GM12878 (cell line): ENCODE measurements around the gene SLC28A2.

ENCODE experiments used
- BRCA1 ChIP-seq: IDR thresholded peaks from 2 replicates; pipeline ENCODE4 v1.6.1; 2011; ENCODE audit warnings: low read depth, low read length, improper control_type of control experiment
- POLR2A ChIP-seq: IDR thresholded peaks from 2 replicates; pipeline ENCODE4 v1.6.1; 2011; ENCODE audit warnings: low read depth, mild to moderate bottlenecking, low read length
- SRF ChIP-seq, 2 experiments: IDR thresholded peaks; 2 replicates each; pipeline ENCODE4 v1.6.1; 2011; ENCODE audit warnings: low read depth in 2 of 2, low read length in 2 of 2, mild to moderate bottlenecking in 1 of 2, moderate library complexity in 1 of 2
- TAF1 ChIP-seq: IDR thresholded peaks from 2 replicates; pipeline ENCODE4 v1.6.1; 2011; ENCODE audit warnings: mild to moderate bottlenecking, low read depth, low read length, borderline replicate concordance
- TF ChIP-seq, protein P1 (sequence below), 3 experiments: IDR thresholded peaks in 2 of 3; conservative IDR thresholded peaks in 1 of 3; 2 replicates each; pipeline ENCODE4 v1.5.1; 2011; ENCODE audit warnings: low read depth in 3 of 3, low read length in 3 of 3, mild to moderate bottlenecking in 3 of 3, control low read depth in 2 of 3, moderate library complexity in 2 of 3, inconsistent platforms in 1 of 3, mixed read lengths in 1 of 3; ENCODE audit not compliant: control insufficient read depth in 2 of 3, insufficient read depth in 1 of 3; ENCODE audit errors: extremely low read depth in 1 of 3
- TF ChIP-seq, protein P2 (sequence below): IDR thresholded peaks from 2 replicates; pipeline ENCODE4 v1.6.1; 2011; ENCODE audit warnings: low read depth, low read length, improper control_type of control experiment, borderline replicate concordance
- TF ChIP-seq, protein P3 (sequence below): fragments of 450-650 bp; IDR thresholded peaks from 2 replicates; pipeline ENCODE4 v1.6.1; 2017; ENCODE audit warnings: mild to moderate bottlenecking, moderate library complexity

DNA sequence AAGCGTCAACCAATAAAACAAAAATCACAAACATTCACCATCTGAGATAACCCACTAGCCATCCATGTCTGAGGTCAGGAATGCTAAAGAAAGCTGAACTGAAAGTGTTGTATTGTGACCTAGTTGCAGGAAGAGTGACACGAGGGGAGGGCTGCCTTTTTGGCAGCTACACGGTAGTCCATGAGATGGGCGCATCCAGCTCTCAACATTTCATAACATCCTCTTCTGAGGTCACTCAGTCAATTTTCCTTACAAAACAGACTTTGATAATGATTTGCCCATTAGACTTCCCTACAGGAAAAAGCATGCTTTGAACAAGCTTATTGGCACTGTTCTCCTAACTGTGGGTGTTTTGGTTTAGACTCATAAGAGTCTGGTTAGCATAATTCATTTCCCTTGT lies 48.9 kb upstream of the SLC28A2 start:
- TF ChIP-seq, protein P1, sequence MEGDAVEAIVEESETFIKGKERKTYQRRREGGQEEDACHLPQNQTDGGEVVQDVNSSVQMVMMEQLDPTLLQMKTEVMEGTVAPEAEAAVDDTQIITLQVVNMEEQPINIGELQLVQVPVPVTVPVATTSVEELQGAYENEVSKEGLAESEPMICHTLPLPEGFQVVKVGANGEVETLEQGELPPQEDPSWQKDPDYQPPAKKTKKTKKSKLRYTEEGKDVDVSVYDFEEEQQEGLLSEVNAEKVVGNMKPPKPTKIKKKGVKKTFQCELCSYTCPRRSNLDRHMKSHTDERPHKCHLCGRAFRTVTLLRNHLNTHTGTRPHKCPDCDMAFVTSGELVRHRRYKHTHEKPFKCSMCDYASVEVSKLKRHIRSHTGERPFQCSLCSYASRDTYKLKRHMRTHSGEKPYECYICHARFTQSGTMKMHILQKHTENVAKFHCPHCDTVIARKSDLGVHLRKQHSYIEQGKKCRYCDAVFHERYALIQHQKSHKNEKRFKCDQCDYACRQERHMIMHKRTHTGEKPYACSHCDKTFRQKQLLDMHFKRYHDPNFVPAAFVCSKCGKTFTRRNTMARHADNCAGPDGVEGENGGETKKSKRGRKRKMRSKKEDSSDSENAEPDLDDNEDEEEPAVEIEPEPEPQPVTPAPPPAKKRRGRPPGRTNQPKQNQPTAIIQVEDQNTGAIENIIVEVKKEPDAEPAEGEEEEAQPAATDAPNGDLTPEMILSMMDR (IDR thresholded peaks at IDR 0.05 in 2 of 3, conservative IDR thresholded peaks at IDR 0.05 in 1 of 3; ENCODE audit: control insufficient read depth in 2 of 3, extremely low read depth in 1 of 3, insufficient read depth in 1 of 3, low read depth in 3 of 3, low read length in 3 of 3) = no peak
- no peak for TF ChIP-seq SRF (IDR thresholded peaks at IDR 0.05; ENCODE audit: low read depth in 2 of 2, low read length in 2 of 2)
- TF ChIP-seq, protein P2, sequence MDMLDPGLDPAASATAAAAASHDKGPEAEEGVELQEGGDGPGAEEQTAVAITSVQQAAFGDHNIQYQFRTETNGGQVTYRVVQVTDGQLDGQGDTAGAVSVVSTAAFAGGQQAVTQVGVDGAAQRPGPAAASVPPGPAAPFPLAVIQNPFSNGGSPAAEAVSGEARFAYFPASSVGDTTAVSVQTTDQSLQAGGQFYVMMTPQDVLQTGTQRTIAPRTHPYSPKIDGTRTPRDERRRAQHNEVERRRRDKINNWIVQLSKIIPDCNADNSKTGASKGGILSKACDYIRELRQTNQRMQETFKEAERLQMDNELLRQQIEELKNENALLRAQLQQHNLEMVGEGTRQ = no peak
- TF ChIP-seq, protein P3, sequence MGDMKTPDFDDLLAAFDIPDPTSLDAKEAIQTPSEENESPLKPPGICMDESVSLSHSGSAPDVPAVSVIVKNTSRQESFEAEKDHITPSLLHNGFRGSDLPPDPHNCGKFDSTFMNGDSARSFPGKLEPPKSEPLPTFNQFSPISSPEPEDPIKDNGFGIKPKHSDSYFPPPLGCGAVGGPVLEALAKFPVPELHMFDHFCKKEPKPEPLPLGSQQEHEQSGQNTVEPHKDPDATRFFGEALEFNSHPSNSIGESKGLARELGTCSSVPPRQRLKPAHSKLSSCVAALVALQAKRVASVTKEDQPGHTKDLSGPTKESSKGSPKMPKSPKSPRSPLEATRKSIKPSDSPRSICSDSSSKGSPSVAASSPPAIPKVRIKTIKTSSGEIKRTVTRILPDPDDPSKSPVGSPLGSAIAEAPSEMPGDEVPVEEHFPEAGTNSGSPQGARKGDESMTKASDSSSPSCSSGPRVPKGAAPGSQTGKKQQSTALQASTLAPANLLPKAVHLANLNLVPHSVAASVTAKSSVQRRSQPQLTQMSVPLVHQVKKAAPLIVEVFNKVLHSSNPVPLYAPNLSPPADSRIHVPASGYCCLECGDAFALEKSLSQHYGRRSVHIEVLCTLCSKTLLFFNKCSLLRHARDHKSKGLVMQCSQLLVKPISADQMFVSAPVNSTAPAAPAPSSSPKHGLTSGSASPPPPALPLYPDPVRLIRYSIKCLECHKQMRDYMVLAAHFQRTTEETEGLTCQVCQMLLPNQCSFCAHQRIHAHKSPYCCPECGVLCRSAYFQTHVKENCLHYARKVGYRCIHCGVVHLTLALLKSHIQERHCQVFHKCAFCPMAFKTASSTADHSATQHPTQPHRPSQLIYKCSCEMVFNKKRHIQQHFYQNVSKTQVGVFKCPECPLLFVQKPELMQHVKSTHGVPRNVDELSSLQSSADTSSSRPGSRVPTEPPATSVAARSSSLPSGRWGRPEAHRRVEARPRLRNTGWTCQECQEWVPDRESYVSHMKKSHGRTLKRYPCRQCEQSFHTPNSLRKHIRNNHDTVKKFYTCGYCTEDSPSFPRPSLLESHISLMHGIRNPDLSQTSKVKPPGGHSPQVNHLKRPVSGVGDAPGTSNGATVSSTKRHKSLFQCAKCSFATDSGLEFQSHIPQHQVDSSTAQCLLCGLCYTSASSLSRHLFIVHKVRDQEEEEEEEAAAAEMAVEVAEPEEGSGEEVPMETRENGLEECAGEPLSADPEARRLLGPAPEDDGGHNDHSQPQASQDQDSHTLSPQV = no peak
- TF ChIP-seq POLR2A = no peak
- no peak for TF ChIP-seq TAF1
- TF ChIP-seq BRCA1 = no peak
